Measurements from ENCODE around the gene TSSK3. TPM values are rescaled to one million over a fixed set of nuclear protein-coding genes. Genes with fewer than 3 reads are reported as not detected.
A peak's percentile ranks its signal among the peaks of the same experiment; 100 is the strongest.

Gene TSSK3
- total and polyA plus RNA-seq, 9 donors = 0.78 to 12.4 (median 4.0) TPM

GRCh38 chr1:32398401-32398800 lies 36.1 kb downstream of the TSSK3 start:
- intact Hi-C loops (cut with DNase I) = no loop called here
- no peaks in the 10 kb centered on the region for H3K27me3 ChIP-seq
- WGBS, 3 donors = 21 to 42% (median 42%) methylated on average over 2 of the region's 2 CpGs
- DNase-seq = no peak
- H3K4me1 ChIP-seq (ENCODE audit: insufficient read depth) = peaks cover 1% of the 10 kb centered on the region
- no peaks in the 10 kb centered on the region for H3K36me3 ChIP-seq
- H3K27ac ChIP-seq = no peak overlapping the region
- H3K9me3 ChIP-seq = no peaks in the 10 kb centered on the region
- TF ChIP-seq POLR2A (IDR thresholded peaks at IDR 0.05) (no peak), CTCF (IDR thresholded peaks at IDR 0.05) (no peak), EP300 (IDR thresholded peaks at IDR 0.05) (no peak)
- no peak overlapping the region for H3K4me3 ChIP-seq

GRCh38 chr1:32399843-32400242 lies 37.5 kb downstream of the TSSK3 start:
- Histone ChIP-seq H3K36me3 (no peaks in the 10 kb centered on the region), H3K4me3 (no peak overlapping the region), H3K27me3 (no peaks in the 10 kb centered on the region), H3K27ac (no peak overlapping the region), H3K9me3 (no peaks in the 10 kb centered on the region), H3K4me1 (ENCODE audit: insufficient read depth) (peaks cover 1% of the 10 kb centered on the region)
- no peak for TF ChIP-seq POLR2A (IDR thresholded peaks at IDR 0.05)
- TF ChIP-seq CTCF (IDR thresholded peaks at IDR 0.05) = no peak
- no peak for TF ChIP-seq EP300 (IDR thresholded peaks at IDR 0.05)
- DNase-seq = no peak
- intact Hi-C loops (cut with DNase I) = loop anchor here in 1 of 4 donors (10.0 kb wide), 1 partner anchor 215 kb away; no protein-coding TSS in a partner anchor
- 72 to 79% (median 75%) methylated on average over 4 of the region's 4 CpGs for WGBS, 3 donors

- intact Hi-C loops (cut with DNase I) = loop anchor here in 1 of 4 donors (10.0 kb wide), 1 partner anchor 214 kb away; no protein-coding TSS in a partner anchor
- no peak for TF ChIP-seq EP300 (IDR thresholded peaks at IDR 0.05)
- TF ChIP-seq CTCF (IDR thresholded peaks at IDR 0.05) = peak; percentile 86 to 87 (median 86)
- H3K4me1 ChIP-seq (ENCODE audit: insufficient read depth) = no peaks in the 10 kb centered on the region
- H3K27me3 ChIP-seq = no peaks in the 10 kb centered on the region
- H3K27ac ChIP-seq = peak overlapping the region in 1 of 2 donors; percentile 51
- DNase-seq = peak; percentile 88 to 92 (median 89)
- 30 to 35% (median 31%) methylated on average over 13 of the region's 13 CpGs for WGBS, 3 donors
- H3K9me3 ChIP-seq = no peaks in the 10 kb centered on the region
- H3K4me3 ChIP-seq = no peak overlapping the region
- no peaks in the 10 kb centered on the region for H3K36me3 ChIP-seq
Observed at GRCh38 chr1:32400876-32401631, 38.7 kb downstream of the TSSK3 start.

- WGBS, 3 donors = 3 to 16% (median 4%) methylated on average over 2 of the region's 2 CpGs
- intact Hi-C loops (cut with DNase I) = loop anchor here in 1 of 4 donors (10.0 kb wide), 1 partner anchor 210 kb away; no protein-coding TSS in a partner anchor
- TF ChIP-seq POLR2A (IDR thresholded peaks at IDR 0.05) (no peak), EP300 (IDR thresholded peaks at IDR 0.05) (no peak), CTCF (IDR thresholded peaks at IDR 0.05) (no peak)
Observed at GRCh38 chr1:32404946-32405345, 42.6 kb downstream of the TSSK3 start.

More at GRCh38 chr1:32404946-32405345, 42.6 kb downstream of the TSSK3 start:
- Histone ChIP-seq H3K36me3 (no peaks in the 10 kb centered on the region), H3K27ac (no peak overlapping the region), H3K4me3 (no peak overlapping the region), H3K9me3 (no peaks in the 10 kb centered on the region), H3K27me3 (no peaks in the 10 kb centered on the region), H3K4me1 (ENCODE audit: insufficient read depth) (no peaks in the 10 kb centered on the region)
- no peak for DNase-seq

Data from ovary (tissue), 9 donors.